ENCODE measurements around the gene EYS.

EYS gene

GRCh38 chr6:64146876-64147275 is 1560.2 kb downstream of the EYS start:
- TF ChIP-seq, protein P1, sequence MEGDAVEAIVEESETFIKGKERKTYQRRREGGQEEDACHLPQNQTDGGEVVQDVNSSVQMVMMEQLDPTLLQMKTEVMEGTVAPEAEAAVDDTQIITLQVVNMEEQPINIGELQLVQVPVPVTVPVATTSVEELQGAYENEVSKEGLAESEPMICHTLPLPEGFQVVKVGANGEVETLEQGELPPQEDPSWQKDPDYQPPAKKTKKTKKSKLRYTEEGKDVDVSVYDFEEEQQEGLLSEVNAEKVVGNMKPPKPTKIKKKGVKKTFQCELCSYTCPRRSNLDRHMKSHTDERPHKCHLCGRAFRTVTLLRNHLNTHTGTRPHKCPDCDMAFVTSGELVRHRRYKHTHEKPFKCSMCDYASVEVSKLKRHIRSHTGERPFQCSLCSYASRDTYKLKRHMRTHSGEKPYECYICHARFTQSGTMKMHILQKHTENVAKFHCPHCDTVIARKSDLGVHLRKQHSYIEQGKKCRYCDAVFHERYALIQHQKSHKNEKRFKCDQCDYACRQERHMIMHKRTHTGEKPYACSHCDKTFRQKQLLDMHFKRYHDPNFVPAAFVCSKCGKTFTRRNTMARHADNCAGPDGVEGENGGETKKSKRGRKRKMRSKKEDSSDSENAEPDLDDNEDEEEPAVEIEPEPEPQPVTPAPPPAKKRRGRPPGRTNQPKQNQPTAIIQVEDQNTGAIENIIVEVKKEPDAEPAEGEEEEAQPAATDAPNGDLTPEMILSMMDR (IDR thresholded peaks at IDR 0.05; ENCODE audit: extremely low read depth, missing control alignments), result no peak
- DNase-seq (ENCODE audit: low spot score), result no peak

- no peak for DNase-seq (ENCODE audit: low spot score)
- TF ChIP-seq, protein P1 (IDR thresholded peaks at IDR 0.05; ENCODE audit: extremely low read depth, missing control alignments), result no peak
Observed at GRCh38 chr6:64146094-64146493, 1560.9 kb downstream of the EYS start.

DNA sequence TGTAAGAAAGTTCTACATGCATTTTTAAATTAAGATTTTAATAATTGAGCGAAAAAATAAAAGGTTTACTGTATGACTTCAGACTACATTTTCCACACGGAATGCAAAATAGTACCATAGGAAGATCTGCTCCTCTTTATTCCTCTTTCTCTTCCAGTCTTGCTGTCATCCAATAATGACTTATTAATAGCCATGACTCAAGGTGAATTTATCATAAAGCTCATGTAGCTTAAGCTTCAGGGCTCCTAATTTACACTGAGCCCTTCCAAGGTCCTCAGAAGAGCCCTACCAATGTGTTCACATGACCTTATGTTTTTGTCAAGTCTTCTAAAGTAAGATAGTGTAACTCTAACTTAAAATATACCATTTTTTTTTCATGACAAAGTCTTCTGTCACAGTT is 1561.4 kb downstream of the EYS start:
- no peak for DNase-seq (ENCODE audit: low spot score)
- TF ChIP-seq, protein P1 (IDR thresholded peaks at IDR 0.05; ENCODE audit: extremely low read depth, missing control alignments), result no peak

GRCh38 chr6:64143101-64143500 is 1563.9 kb downstream of the EYS start:
- TF ChIP-seq, protein P1 (IDR thresholded peaks at IDR 0.05; ENCODE audit: extremely low read depth, missing control alignments), result no peak
- DNase-seq (ENCODE audit: low spot score), result no peak

GRCh38 chr6:64141680-64142079 is 1565.3 kb downstream of the EYS start:
- TF ChIP-seq, protein P1 (IDR thresholded peaks at IDR 0.05; ENCODE audit: extremely low read depth, missing control alignments), result no peak
- no peak for DNase-seq (ENCODE audit: low spot score)

GRCh38 chr6:64128301-64129024 is 1578.6 kb downstream of the EYS start:
- DNase-seq (ENCODE audit: low spot score), result no peak
- TF ChIP-seq, protein P1 (IDR thresholded peaks at IDR 0.05; ENCODE audit: extremely low read depth, missing control alignments), result no peak

DNA sequence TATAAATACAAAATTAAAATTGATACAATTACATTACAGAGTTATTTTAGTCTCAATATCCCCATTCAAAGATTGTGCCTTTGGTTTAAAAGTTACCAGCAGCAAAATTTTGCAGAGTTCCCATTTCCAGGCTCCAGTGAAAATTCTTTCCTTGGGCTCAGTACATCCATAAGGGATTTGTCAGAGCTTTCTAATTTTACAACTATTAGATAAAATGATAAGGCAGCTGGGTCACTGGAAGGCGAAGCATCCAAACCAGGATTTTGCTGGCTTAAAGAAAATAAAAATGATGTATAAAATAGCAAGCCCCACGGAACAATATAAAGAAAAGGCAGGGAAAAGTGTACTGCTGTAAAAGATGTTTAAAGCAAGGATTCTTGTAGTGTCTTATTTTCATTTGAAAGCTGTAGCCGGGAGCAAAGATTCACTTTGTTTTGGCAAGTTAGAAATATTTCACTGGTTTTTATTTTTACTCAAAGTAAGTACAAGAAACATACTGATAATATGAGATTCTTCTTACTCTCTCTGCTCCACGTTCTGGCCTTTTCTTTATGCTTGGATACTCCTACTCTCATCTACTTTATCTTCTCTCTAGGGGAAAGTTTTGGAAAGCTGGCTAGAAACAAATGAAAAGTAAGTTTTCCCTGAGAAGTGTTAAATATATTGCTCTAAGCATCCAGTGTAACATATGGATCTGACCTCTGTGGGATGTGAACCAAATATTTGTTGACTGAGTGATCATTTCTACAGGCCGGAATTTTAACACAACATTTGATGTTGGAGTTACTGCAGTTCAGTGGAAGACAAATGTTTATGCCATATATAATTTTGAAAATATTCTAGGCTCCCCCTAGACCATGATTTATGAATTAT is 1583.0 kb downstream of the EYS start:
- no peak for DNase-seq (ENCODE audit: low spot score)
- TF ChIP-seq, protein P1 (IDR thresholded peaks at IDR 0.05; ENCODE audit: extremely low read depth, missing control alignments), result no peak

All from GM20000 (cell line).